Liver (tissue), 9 donors: ENCODE data around the gene TTC21A. TPM values are rescaled to one million over a fixed set of nuclear protein-coding genes. Genes with fewer than 3 reads are reported as not detected.

Experiments used
- DNase-seq: peaks from one replicate; pipeline ENCODE4 v3.0.0-alpha.2; 2017; ENCODE audit warnings: low spot score
- H3K27ac ChIP-seq, 2 donors: one replicate each; pipeline ENCODE4 v1.7.0; 2013; ENCODE audit warnings: inconsistent platforms in 2 of 2, low read length in 2 of 2, control low read depth in 1 of 2, low read depth in 1 of 2, mild to moderate bottlenecking in 1 of 2
- H3K27me3 ChIP-seq, 4 donors: one replicate each; pipeline versions ENCODE4 v1.6.1 to v1.7.0; 2013; ENCODE audit warnings: low read length in 3 of 4, inconsistent platforms in 1 of 4, mild to moderate bottlenecking in 1 of 4, moderate library complexity in 1 of 4; ENCODE audit not compliant: control insufficient read depth in 4 of 4, insufficient read depth in 4 of 4
- H3K36me3 ChIP-seq, 4 donors: one replicate each; pipeline versions ENCODE4 v1.6.1 to v1.7.0; 2013; ENCODE audit warnings: low read length in 3 of 4, mild to moderate bottlenecking in 3 of 4, low read depth in 1 of 4, moderate library complexity in 1 of 4; ENCODE audit not compliant: control insufficient read depth in 4 of 4, insufficient read depth in 3 of 4
- H3K4me1 ChIP-seq, 4 donors: one replicate each; pipeline versions ENCODE4 v1.6.1 to v1.7.0; 2013; ENCODE audit warnings: low read length in 3 of 4, mild to moderate bottlenecking in 3 of 4, moderate library complexity in 1 of 4; ENCODE audit not compliant: control insufficient read depth in 4 of 4, insufficient read depth in 4 of 4
- H3K4me3 ChIP-seq, 3 donors: one replicate each; pipeline versions ENCODE4 v1.6.1 to v1.7.0; 2013; ENCODE audit warnings: low read length in 3 of 3, control low read depth in 1 of 3, low read depth in 1 of 3, mild to moderate bottlenecking in 1 of 3
- H3K9ac ChIP-seq, 2 donors: one replicate each; pipeline ENCODE4 v1.7.0; 2013; ENCODE audit warnings: low read length in 2 of 2, mild to moderate bottlenecking in 2 of 2, moderate library complexity in 2 of 2, control low read depth in 1 of 2, low read depth in 1 of 2
- H3K9me3 ChIP-seq, 4 donors: one replicate each; pipeline versions ENCODE4 v1.6.1 to v1.7.0; 2013; ENCODE audit warnings: low read length in 3 of 4; ENCODE audit not compliant: control insufficient read depth in 4 of 4
- ATF3 ChIP-seq: IDR thresholded peaks from 2 replicates; pipeline ENCODE4 v1.6.1; 2016; ENCODE audit warnings: antibody characterized with exemption
- EGR1 ChIP-seq, 2 donors: IDR thresholded peaks; 2 replicates each; pipeline ENCODE4 v1.6.1; 2016 to 2018; ENCODE audit warnings: antibody characterized with exemption in 2 of 2, low read depth in 2 of 2
- FOXA2 ChIP-seq: IDR thresholded peaks from 2 replicates; pipeline ENCODE4 v1.6.1; 2016; ENCODE audit warnings: antibody characterized with exemption
- GABPA ChIP-seq, 2 donors: IDR thresholded peaks in 1 of 2; conservative IDR thresholded peaks in 1 of 2; 2 replicates each; pipeline ENCODE4 v1.6.1; 2016; ENCODE audit warnings: antibody characterized with exemption in 2 of 2, mild to moderate bottlenecking in 1 of 2, moderate library complexity in 1 of 2
- HNF4A ChIP-seq, 2 donors: conservative IDR thresholded peaks; 2 replicates each; pipeline ENCODE4 v1.6.1; 2016; ENCODE audit warnings: antibody characterized with exemption in 2 of 2, mild to moderate bottlenecking in 2 of 2
- HNF4G ChIP-seq: IDR thresholded peaks from 2 replicates; pipeline ENCODE4 v1.6.1; 2016; ENCODE audit warnings: antibody characterized with exemption
- MAX ChIP-seq: IDR thresholded peaks from 2 replicates; pipeline ENCODE4 v1.6.1; 2016; ENCODE audit warnings: antibody characterized with exemption
- NR2F2 ChIP-seq: IDR thresholded peaks from 2 replicates; pipeline ENCODE4 v1.6.1; 2016; ENCODE audit warnings: antibody characterized with exemption
- RXRA ChIP-seq, 2 donors: IDR thresholded peaks; 2 replicates each; pipeline ENCODE4 v1.6.1; 2017 to 2018; ENCODE audit warnings: antibody characterized with exemption in 2 of 2, mild to moderate bottlenecking in 1 of 2
- SP1 ChIP-seq: IDR thresholded peaks from 2 replicates; pipeline ENCODE4 v1.6.1; 2018; ENCODE audit warnings: antibody characterized with exemption, mild to moderate bottlenecking
- TAF1 ChIP-seq: conservative IDR thresholded peaks from 2 replicates; pipeline ENCODE4 v1.6.1; 2016; ENCODE audit warnings: antibody characterized with exemption, mild to moderate bottlenecking
- YY1 ChIP-seq: IDR thresholded peaks from 2 replicates; pipeline ENCODE4 v1.6.1; 2016; ENCODE audit warnings: antibody characterized with exemption, mild to moderate bottlenecking
- ZBTB33 ChIP-seq: IDR thresholded peaks from 2 replicates; pipeline ENCODE4 v1.6.1; 2016; ENCODE audit warnings: antibody characterized with exemption
- WGBS: extraction: QIAGEN DNeasy Blood & Tissue Kit; methylation state at CpG from one replicate; pipeline ENCODE4 v1.1.7; 2013; 5-methylcytosine and 5-hydroxymethylcytosine counted together
- polyA plus RNA-seq, 2 donors: library from polyadenylated mRNA; stranded (reverse) in 1 of 2; unstranded in 1 of 2; fragments of 200-250 nt in 1 of 2; fragments of >200 nt in 1 of 2; fragmentation: Nextera tagmentation in 1 of 2; extraction: Ambion mirVana in 1 of 2; gene quantifications; one replicate each; pipeline versions ENCODE4 v1.2.1 to v1.2.3, GENCODE V29; 2013 to 2015
- total RNA-seq, 2 donors: library from RNA; depleted of rRNA; stranded (reverse); fragments of >200 nt; gene quantifications; one replicate each; pipeline ENCODE4 v1.2.3, GENCODE V29; 2014
- TF ChIP-seq, protein P1 (sequence below): IDR thresholded peaks from 2 replicates; pipeline ENCODE4 v1.6.1; 2016; ENCODE audit warnings: antibody characterized with exemption, mild to moderate bottlenecking
- TF ChIP-seq, protein P2 (sequence below): fragments of 150-350 bp; IDR thresholded peaks from 2 replicates; pipeline ENCODE4 v1.5.1; 2017; ENCODE audit warnings: improper control_type of control experiment, low read depth, low read length; ENCODE audit not compliant: missing input control
- donor health status: healthy.
- donor health status: healthy.
- donor health status: healthy.
- donor health status: healthy.
- donor health status: healthy.

Gene TTC21A
- total and polyA plus RNA-seq, 4 donors: 0.28 to 3.3 (median 1.6) TPM

DNA sequence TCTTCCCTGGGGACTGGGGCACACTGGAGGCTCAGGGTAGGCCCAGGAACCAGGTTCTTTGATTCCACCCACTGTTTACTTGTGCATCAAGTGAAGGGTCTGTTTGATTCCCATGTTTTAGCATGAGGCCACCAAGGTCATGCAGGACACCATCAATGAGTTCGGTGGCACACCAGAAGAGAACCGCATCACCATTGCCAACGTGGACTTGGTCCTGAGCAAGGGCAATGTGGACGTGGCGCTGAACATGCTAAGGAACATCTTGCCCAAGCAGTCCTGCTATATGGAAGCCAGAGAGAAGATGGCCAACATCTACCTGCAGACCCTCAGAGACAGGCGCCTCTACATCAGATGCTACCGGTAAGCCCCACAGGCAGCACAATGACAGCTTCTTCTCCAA is 21.5 kb downstream of the TTC21A start (continued):
- TF ChIP-seq, protein P1, sequence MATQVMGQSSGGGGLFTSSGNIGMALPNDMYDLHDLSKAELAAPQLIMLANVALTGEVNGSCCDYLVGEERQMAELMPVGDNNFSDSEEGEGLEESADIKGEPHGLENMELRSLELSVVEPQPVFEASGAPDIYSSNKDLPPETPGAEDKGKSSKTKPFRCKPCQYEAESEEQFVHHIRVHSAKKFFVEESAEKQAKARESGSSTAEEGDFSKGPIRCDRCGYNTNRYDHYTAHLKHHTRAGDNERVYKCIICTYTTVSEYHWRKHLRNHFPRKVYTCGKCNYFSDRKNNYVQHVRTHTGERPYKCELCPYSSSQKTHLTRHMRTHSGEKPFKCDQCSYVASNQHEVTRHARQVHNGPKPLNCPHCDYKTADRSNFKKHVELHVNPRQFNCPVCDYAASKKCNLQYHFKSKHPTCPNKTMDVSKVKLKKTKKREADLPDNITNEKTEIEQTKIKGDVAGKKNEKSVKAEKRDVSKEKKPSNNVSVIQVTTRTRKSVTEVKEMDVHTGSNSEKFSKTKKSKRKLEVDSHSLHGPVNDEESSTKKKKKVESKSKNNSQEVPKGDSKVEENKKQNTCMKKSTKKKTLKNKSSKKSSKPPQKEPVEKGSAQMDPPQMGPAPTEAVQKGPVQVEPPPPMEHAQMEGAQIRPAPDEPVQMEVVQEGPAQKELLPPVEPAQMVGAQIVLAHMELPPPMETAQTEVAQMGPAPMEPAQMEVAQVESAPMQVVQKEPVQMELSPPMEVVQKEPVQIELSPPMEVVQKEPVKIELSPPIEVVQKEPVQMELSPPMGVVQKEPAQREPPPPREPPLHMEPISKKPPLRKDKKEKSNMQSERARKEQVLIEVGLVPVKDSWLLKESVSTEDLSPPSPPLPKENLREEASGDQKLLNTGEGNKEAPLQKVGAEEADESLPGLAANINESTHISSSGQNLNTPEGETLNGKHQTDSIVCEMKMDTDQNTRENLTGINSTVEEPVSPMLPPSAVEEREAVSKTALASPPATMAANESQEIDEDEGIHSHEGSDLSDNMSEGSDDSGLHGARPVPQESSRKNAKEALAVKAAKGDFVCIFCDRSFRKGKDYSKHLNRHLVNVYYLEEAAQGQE: no peak
- no peak for TF ChIP-seq HNF4G

DNA sequence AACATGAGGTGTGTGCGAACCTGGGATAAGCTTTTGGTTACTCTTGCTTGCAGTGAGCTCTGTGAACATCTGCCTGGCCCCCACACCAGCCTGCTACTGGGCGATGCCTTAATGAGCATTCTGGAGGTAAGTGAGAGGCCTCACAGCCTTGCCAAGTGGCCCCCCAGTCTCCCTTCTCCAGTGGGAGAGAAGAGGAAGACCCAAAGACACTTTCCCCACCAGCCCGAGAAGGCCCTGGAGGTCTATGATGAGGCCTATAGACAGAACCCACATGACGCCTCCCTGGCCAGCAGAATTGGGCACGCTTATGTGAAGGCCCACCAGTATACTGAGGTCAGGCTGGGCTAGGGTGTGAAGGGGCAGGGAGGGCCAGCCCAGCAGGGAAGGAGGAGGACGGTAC is 22.5 kb downstream of the TTC21A start:
- no peak overlapping the region for H3K9ac ChIP-seq
- H3K4me1 ChIP-seq: no peaks in the 10 kb centered on the region
- WGBS: 97% methylated on average over 6 of the region's 6 CpGs
- TF ChIP-seq FOXA2 (no peak), ATF3 (no peak), GABPA (IDR thresholded peaks at IDR 0.05 in 1 of 2, conservative IDR thresholded peaks at IDR 0.05 in 1 of 2) (no peak), EGR1 (IDR thresholded peaks at IDR 0.05; ENCODE audit: low read depth in 2 of 2) (no peak), YY1 (no peak), RXRA (IDR thresholded peaks at IDR 0.05) (no peak), HNF4A (conservative IDR thresholded peaks at IDR 0.05) (no peak), TAF1 (no peak), HNF4G (no peak), SP1 (no peak), MAX (no peak), NR2F2 (no peak), ZBTB33 (no peak)
- TF ChIP-seq, protein P2, sequence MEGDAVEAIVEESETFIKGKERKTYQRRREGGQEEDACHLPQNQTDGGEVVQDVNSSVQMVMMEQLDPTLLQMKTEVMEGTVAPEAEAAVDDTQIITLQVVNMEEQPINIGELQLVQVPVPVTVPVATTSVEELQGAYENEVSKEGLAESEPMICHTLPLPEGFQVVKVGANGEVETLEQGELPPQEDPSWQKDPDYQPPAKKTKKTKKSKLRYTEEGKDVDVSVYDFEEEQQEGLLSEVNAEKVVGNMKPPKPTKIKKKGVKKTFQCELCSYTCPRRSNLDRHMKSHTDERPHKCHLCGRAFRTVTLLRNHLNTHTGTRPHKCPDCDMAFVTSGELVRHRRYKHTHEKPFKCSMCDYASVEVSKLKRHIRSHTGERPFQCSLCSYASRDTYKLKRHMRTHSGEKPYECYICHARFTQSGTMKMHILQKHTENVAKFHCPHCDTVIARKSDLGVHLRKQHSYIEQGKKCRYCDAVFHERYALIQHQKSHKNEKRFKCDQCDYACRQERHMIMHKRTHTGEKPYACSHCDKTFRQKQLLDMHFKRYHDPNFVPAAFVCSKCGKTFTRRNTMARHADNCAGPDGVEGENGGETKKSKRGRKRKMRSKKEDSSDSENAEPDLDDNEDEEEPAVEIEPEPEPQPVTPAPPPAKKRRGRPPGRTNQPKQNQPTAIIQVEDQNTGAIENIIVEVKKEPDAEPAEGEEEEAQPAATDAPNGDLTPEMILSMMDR: no peak
- no peak overlapping the region for H3K4me3 ChIP-seq
- no peaks in the 10 kb centered on the region for H3K36me3 ChIP-seq
- no peak for DNase-seq
- H3K9me3 ChIP-seq: no peaks in the 10 kb centered on the region
- H3K27ac ChIP-seq: no peak overlapping the region
- H3K27me3 ChIP-seq: no peaks in the 10 kb centered on the region
